ES-I3 (cell line): ENCODE measurements around the gene TMCC1.
A peak's percentile ranks its signal among the peaks of the same experiment; 100 is the strongest.
"Not testable (repeated sequence)": the region's sequence is repeated elsewhere in the genome, so short reads cannot be mapped to it uniquely, and the experiment has no call there.

Source experiments
- H3K36me3 ChIP-seq: 2 replicates; pipeline ENCODE4 v1.6.1; 2013; ENCODE audit warnings: mild to moderate bottlenecking, low read length, control low read depth, moderate library complexity; ENCODE audit not compliant: insufficient read depth
- H3K4me1 ChIP-seq: 2 replicates; pipeline ENCODE4 v1.6.1; 2013; ENCODE audit warnings: mild to moderate bottlenecking, control low read depth, low read length; ENCODE audit not compliant: insufficient read depth
- H3K9ac ChIP-seq: 2 replicates; pipeline ENCODE4 v1.6.1; 2013; ENCODE audit warnings: low read depth, mild to moderate bottlenecking, low read length, moderate library complexity
- H3K9me3 ChIP-seq: 2 replicates; pipeline ENCODE4 v1.6.1; 2013; ENCODE audit warnings: mild to moderate bottlenecking, low read length, moderate library complexity; ENCODE audit not compliant: control insufficient read depth, insufficient read depth

TMCC1 gene

GRCh38 chr3:129917423-129918007 lies 24.0 kb upstream of the TMCC1 start:
- no peaks in the 10 kb centered on the region for H3K36me3 ChIP-seq
- no peaks in the 10 kb centered on the region for H3K4me1 ChIP-seq
- H3K9ac ChIP-seq = no peak overlapping the region
- peaks cover 22% of the 10 kb centered on the region for H3K9me3 ChIP-seq

DNA sequence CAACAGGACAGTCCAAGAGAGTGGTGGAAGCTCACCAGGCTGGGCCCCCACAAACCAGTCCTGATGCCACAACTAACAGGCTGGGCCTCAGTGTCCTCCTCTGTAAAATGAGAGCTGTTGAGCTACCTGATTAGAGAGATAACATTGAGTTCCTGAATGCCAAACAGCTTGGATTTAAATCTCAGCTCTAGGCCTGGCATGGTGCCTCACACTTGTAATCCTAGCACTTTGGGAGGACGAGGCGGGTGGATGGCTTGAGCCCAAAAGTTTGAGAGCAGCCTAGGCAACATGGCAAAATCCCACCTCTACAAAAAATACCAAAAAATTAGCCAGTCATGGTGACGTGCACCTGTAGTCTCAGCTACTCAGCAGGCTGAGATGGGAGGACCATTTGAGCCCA lies 20.1 kb upstream of the TMCC1 start:
- no peak overlapping the region for H3K9ac ChIP-seq
- no peaks in the 10 kb centered on the region for H3K36me3 ChIP-seq
- no peaks in the 10 kb centered on the region for H3K4me1 ChIP-seq
- H3K9me3 ChIP-seq = peaks cover 17% of the 10 kb centered on the region

DNA sequence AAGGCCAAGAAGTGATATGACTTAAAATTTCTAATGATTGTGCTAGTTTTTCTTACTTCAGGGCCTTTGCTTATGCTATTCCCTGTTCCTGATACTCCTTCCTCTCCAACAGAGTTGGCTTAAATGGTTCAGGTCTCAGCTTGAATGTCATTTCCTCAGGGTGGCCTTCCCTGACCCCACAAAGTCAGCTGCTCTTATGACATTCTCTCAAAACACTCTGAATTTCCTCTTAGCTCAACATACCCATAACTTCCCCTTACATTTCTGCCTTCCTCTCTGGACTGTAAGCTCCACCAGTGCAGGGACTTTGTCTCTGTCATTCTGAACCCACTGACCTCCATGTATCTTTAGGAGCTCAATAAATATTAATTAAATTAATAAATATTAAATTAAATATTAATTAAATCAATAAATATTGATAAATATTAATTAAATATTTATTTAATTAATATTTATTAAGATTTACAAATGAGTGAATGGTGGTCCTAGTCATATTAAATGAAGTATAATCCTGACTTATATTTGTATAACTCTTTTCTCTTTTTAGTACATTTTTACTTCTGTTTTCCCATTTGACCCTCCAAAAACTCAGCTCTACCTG lies 17.9 kb upstream of the TMCC1 start:
- Histone ChIP-seq H3K4me1 (no peaks in the 10 kb centered on the region), H3K9ac (no peak overlapping the region), H3K9me3 (peaks cover 8% of the 10 kb centered on the region)

GRCh38 chr3:129909235-129909634 lies 15.7 kb upstream of the TMCC1 start:
- H3K36me3 ChIP-seq, H3K9me3 ChIP-seq, H3K9ac ChIP-seq: not testable (repeated sequence)

More for the DNA sequence above, 17.9 kb upstream of the TMCC1 start:
- H3K36me3 ChIP-seq = no peaks in the 10 kb centered on the region

GRCh38 chr3:129908417-129908816 lies 14.9 kb upstream of the TMCC1 start:
- H3K9me3 ChIP-seq = peaks cover 6% of the 10 kb centered on the region; the same call in 1 of the 2 replicates

More at GRCh38 chr3:129909235-129909634, 15.7 kb upstream of the TMCC1 start:
- H3K4me1 ChIP-seq = not testable (repeated sequence)

DNA sequence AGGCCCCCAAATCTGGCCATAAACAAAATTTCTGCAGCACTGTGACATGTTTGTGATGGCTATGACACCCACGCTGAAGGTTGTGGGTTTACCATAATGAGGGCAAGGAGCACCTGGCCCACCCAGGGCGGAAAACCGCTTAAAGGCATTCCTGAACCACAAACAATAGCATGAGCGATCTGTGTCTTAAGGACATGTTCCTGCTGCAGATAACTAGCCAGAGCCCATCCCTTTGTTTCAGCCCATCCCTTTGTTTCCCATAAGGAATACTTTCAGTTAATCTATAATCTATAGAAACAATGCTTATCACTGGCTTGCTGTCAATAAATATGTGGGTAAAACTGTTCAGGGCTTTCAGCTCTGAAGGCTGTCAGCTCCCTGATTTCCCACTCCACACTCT lies 7.8 kb upstream of the TMCC1 start:
- not testable (repeated sequence) for H3K4me1 ChIP-seq, H3K9ac ChIP-seq, H3K9me3 ChIP-seq, H3K36me3 ChIP-seq

More at GRCh38 chr3:129908417-129908816, 14.9 kb upstream of the TMCC1 start:
- Histone ChIP-seq H3K36me3 (no peaks in the 10 kb centered on the region), H3K9ac (no peak overlapping the region), H3K4me1 (no peaks in the 10 kb centered on the region)

- no peaks in the 10 kb centered on the region for H3K36me3 ChIP-seq
- peaks cover 4% of the 10 kb centered on the region; the same call in 1 of the 2 replicates for H3K9me3 ChIP-seq
- H3K4me1 ChIP-seq = 0 out of 2 replicates have a peak, but pooled peaks cover under 1% of the 10 kb centered on the region
- no peak overlapping the region for H3K9ac ChIP-seq
These were observed 3.5 kb upstream of the TMCC1 start for GRCh38 chr3:129897026-129897425.

- Histone ChIP-seq H3K4me1 (peaks cover 19% of the 10 kb centered on the region), H3K9me3 (no peaks in the 10 kb centered on the region), H3K36me3 (no peaks in the 10 kb centered on the region), H3K9ac (peak overlapping the region; percentile 97)
These were observed 492 bp downstream of the TMCC1 start for GRCh38 chr3:129892857-129893580.

DNA sequence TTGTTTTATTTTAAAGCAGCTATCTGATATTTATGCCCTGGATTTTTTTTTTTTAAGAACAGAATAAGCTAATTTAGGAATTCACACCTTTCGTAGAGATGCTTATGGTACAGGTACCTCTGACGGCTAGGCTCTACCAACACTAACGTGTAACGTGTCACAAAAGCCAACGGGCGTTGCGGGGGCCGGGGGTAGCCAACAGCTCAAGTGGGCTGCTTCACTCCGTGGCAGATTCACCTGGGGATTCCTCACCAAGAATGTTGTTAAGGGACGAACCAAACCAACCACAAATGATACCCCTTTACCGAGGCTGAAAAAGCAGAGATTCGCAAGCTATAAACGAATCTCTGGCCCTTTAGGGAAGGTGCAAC lies 1.0 kb downstream of the TMCC1 start:
- peaks cover 19% of the 10 kb centered on the region for H3K4me1 ChIP-seq
- peak overlapping the region; percentile 97 for H3K9ac ChIP-seq
- H3K36me3 ChIP-seq = no peaks in the 10 kb centered on the region

GRCh38 chr3:129890891-129891290 lies 2.6 kb downstream of the TMCC1 start:
- peaks cover 19% of the 10 kb centered on the region for H3K4me1 ChIP-seq
- no peaks in the 10 kb centered on the region for H3K36me3 ChIP-seq
- H3K9me3 ChIP-seq = no peaks in the 10 kb centered on the region
- H3K9ac ChIP-seq = no peak overlapping the region

More for the DNA sequence above, 1.0 kb downstream of the TMCC1 start:
- H3K9me3 ChIP-seq = no peaks in the 10 kb centered on the region

GRCh38 chr3:129890125-129890524 lies 3.4 kb downstream of the TMCC1 start:
- H3K36me3 ChIP-seq = no peaks in the 10 kb centered on the region
- no peaks in the 10 kb centered on the region for H3K9me3 ChIP-seq
- peaks cover 19% of the 10 kb centered on the region for H3K4me1 ChIP-seq
- no peak overlapping the region for H3K9ac ChIP-seq

GRCh38 chr3:129888771-129889170 lies 4.7 kb downstream of the TMCC1 start:
- H3K9me3 ChIP-seq = no peaks in the 10 kb centered on the region
- H3K36me3 ChIP-seq = no peaks in the 10 kb centered on the region
- peaks cover 19% of the 10 kb centered on the region for H3K4me1 ChIP-seq
- no peak overlapping the region for H3K9ac ChIP-seq

DNA sequence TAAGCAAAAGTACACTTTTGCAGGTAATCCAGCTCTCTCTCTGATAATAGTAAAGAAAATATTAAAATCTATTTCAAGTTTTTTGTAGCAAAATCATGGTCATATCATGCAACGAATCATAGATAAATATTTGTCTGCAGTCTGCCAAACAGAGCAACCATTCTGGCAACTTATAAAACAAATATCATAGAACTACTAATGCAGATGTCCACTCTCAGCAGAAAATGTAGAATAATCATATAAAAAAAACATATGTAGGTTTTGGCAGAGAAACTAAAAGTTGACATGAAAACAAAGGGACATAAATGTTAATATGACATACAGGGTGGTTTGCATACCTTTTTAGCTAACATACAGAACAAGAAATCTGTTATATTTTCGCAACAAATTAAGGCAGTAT lies 12.2 kb downstream of the TMCC1 start:
- no peaks in the 10 kb centered on the region for H3K4me1 ChIP-seq
- no peak overlapping the region for H3K9ac ChIP-seq
- no peaks in the 10 kb centered on the region for H3K9me3 ChIP-seq
- H3K36me3 ChIP-seq = peaks cover 13% of the 10 kb centered on the region

DNA sequence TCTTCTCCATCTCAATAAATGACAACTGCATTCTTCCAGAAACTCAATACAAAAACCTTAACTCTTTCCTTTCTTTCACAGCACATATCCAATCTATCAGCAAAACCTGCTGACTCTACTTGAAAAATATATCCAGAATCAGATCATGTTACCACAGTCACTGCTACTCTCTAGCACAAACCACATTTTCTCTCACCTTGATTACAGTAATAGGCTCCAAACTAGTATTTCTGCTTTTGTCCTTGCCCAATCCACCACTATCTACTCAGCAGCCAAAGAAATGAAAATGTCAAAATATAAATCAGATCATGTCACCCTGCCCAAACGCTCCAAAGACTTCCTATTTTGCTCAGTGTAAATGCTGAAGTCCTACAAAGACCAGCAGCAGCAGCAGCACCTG lies 15.2 kb downstream of the TMCC1 start:
- Histone ChIP-seq H3K36me3 (peaks cover 24% of the 10 kb centered on the region), H3K4me1 (no peaks in the 10 kb centered on the region), H3K9ac (no peak overlapping the region), H3K9me3 (no peaks in the 10 kb centered on the region)

DNA sequence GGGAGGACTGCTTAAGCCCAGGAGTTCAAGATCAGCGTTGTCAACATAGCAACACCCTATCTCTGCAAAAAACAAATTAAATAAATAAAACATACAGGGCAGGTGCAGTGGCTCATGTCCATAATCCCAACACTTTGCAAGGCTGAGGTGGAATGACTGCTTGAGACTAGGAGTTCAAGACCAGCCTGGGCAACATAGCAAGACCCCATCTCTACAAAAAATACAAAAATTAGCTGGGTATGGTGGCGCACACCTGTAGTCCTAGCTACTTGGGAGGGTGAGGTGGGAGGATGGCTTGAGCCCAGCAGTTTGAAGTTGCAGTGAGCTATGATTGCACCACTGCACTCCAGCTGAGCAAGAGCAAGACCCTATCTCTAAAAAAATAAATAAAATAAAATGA lies 19.0 kb downstream of the TMCC1 start:
- H3K9ac ChIP-seq, H3K9me3 ChIP-seq, H3K4me1 ChIP-seq: not testable (repeated sequence)
- peaks cover 22% of the 10 kb centered on the region for H3K36me3 ChIP-seq
